Ishikawa (cell line): Measurements from ENCODE around the gene MEI4.

Experiments
- EP300 ChIP-seq: IDR thresholded peaks from 2 replicates; pipeline ENCODE4 v1.6.1; 2012; ENCODE audit warnings: borderline replicate concordance
- MAX ChIP-seq: IDR thresholded peaks from 2 replicates; pipeline ENCODE4 v1.6.1; 2012
- REST ChIP-seq: IDR thresholded peaks from 2 replicates; pipeline ENCODE4 v1.6.1; 2012; ENCODE audit warnings: low read depth, mild to moderate bottlenecking
- TAF1 ChIP-seq: IDR thresholded peaks from 2 replicates; pipeline ENCODE4 v1.6.1; 2012; ENCODE audit warnings: low read depth, mild to moderate bottlenecking

GRCh38 chr6:77837034-77837784 is 184.4 kb downstream of the MEI4 start:
- TF ChIP-seq REST (no peak), EP300 (no peak), MAX (no peak), TAF1 (no peak)
